D341Med (cell line): ENCODE data around the gene CDK6.

Source experiments
- DNase-seq: peaks from one replicate; pipeline ENCODE4 v3.0.0; 2012; ENCODE audit warnings: low spot score

The CDK6 gene

DNA sequence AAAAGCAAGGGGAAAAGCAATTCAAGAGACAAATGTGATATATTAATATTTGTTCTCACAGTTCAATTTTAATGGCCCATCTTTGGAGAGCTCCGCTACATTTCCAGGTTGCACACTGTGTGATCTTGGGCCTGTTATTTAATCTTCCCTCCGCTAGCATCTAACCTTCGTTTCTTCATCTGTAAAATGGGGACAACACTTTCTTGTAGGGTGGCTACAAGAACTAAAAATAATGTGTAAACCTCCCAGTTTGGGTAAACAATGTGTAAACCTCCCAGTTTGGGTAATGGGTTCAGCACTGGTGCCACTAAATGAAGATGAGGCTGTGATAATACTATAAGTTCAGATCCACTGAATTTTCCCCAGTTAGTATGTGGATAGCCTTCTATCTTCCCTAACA, 99.5 kb downstream of the CDK6 start:
- DNase-seq = no peak

DNA sequence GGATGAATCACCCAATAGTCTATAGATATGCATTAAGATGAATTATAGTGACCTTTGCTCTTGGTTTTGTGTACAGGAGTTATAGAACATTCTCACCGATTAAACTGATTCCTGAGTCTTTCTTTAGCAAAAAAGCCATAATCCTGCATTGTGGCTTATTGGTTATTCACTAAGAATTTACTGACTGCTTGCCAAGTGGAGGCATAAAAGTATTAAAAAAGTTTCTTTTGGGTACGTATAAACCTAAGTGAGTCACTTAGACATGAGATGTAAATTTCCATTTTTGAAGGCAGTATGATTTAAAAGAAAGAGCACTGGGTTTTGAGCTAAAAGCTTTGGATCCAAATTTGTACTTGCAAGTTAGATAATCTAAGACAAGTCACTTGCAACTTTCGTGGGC, 100.7 kb downstream of the CDK6 start:
- no peak for DNase-seq

GRCh38 chr7:92732316-92733036, 103.9 kb downstream of the CDK6 start:
- DNase-seq = no peak

DNA sequence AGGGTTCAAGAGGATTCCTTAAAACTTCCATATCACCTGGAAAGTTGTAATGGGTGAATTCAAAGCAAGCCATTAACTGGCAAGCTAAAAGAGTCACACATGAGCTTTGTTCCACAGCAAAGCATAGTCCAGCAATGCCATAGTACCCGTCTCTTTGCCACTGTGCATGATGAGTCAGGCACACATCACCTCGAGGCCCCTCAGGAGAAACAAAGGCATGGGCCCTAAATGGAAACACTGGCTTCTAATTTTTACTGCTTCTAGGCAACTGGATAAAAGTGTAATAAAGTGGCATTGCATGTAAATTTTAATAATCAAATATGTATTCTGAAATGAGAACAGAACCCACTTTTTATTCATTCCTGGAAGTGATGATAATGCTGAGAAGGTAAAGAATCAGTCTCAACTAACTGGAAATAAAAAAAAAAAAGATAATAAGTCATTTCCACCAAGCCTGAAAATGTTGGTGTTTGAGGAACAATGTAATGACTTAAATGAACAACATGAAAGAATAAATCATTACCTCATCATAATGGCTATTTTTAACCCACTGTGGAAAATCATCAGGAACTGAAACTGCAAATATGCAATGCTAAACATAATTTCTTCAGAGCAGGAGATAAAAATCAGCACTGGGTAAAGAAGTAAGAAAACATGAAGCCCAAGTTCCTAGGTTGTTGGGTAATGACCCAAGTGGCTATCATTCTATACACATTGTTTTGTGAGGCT, 104.9 kb downstream of the CDK6 start:
- no peak for DNase-seq

GRCh38 chr7:92730808-92731207, 105.6 kb downstream of the CDK6 start:
- DNase-seq = no peak

DNA sequence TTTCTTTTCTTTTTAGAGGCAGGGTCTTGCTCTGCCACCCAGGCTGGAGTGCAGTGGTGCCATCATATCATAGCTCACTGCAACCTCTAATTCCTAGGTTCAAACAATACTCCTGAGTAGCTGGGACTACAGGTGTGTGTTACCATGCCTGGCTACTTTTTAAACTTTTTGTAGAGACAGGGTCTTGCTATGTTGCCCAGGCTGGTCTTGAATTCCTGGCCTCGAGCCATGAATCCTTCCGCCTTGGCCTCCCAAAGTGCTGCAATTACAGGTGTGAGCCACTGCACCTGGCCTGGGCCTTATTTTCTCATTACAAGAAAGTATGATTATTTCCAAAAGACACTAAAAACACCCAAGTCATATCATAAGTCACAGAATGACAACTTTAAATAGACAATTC, 106.6 kb downstream of the CDK6 start:
- no peak for DNase-seq

DNA sequence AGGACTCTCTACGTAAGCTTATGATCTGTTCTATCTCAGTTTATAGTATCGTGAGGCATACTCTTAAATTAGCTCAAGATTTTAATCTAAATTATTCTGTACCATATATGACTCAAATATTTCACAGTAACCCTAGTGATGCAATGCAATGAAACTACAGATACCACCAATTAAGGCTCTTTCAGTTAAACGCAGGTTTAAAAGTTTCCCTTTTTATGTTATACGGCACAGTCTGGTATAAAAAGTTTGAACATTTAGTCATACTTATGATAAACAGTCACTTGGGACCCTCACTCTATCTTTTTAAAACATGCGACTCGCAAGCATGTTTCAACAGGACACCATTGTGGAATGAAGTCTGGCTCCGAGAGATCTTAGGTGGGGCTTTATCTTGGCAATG, 107.2 kb downstream of the CDK6 start:
- no peak for DNase-seq

- DNase-seq = no peak
Observed at GRCh38 chr7:92727755-92728154, 108.6 kb downstream of the CDK6 start.

GRCh38 chr7:92725161-92725925, 111.0 kb downstream of the CDK6 start:
- DNase-seq = no peak

- DNase-seq = no peak
Observed at GRCh38 chr7:92723943-92724342, 112.4 kb downstream of the CDK6 start.

- DNase-seq = no peak
Observed at GRCh38 chr7:92723205-92723604, 113.2 kb downstream of the CDK6 start.

DNA sequence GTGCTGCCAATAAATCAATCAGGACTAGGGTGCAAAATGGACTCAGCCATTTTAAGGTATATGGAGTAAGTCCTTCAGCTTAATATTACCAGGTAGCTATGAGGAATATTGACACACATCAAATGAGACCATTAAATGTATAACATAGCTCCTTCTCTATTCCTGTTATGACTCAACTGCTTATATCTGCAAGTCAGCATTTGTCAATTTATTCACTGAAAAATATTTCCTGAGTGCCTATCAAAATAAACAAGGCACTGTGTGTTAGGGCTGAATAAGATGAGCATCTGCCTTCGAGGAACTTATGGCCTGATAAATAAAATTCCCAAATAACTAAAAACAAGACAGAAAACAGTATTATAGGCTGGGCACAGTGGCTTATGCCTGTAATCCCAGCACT, 113.8 kb downstream of the CDK6 start:
- no peak for DNase-seq

- no peak for DNase-seq
Observed at GRCh38 chr7:92720604-92721350, 115.6 kb downstream of the CDK6 start.

GRCh38 chr7:92717993-92718716, 118.2 kb downstream of the CDK6 start:
- no peak for DNase-seq

DNA sequence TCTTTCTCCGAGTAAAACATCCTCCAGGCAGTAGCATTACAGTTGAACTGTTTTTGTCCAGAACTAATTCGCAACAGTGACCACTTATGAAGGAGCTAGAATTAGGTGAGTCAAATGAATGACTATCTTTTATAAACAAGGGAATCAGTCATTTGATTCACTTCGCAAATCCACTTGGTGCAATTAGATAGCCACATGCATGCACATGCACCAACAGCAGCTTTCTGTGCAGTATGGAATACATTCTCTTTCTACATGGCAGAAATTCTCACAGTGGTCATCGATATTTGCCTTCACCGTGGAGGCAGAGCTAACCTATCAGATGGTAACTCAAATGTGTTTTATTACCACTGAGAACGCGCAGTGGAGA, 118.8 kb downstream of the CDK6 start:
- DNase-seq = no peak

- DNase-seq = no peak
Observed at GRCh38 chr7:92716825-92717580, 119.4 kb downstream of the CDK6 start.

DNA sequence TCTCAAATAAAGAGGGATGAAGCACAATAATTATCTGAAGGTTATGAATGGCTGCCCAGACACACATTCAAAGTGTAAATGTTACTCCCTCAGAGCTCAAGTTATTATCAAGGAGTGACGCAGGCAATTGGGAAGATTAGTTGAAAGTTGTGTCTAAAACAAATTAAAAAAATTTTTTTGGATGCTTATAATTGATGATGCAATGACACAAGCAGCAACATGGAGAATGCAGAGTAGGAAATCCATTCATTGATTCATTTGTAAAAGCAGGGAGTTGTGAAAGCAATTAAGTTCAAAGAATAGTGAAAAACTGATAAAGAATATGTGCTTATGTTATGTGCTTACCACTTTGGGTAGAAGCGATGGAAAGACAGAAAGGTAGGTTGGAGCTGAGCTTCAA, 120.4 kb downstream of the CDK6 start:
- DNase-seq = no peak

GRCh38 chr7:92714767-92715166, 121.6 kb downstream of the CDK6 start:
- no peak for DNase-seq

DNA sequence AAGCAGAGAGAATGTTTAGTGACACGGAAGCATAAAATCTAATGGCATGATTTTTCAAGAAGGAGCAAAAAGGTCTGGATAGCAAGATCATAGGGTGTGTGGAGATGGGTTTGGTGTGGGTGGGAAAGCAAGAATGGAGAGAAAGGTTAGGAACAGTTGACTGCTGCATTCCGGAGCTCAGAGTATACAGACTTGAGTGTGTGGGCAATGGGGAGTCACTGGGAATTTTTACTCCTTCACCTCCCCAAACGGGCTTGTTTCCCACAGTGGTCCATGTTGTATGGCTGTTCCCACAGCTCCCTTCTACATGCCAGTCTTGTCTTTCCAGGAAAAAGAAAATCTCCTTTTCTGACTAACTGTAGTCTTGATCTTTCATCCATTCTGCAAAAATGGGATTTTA, 122.1 kb downstream of the CDK6 start:
- DNase-seq = no peak

- DNase-seq = no peak
Observed at GRCh38 chr7:92709912-92710311, 126.5 kb downstream of the CDK6 start.

- DNase-seq = no peak
Observed at GRCh38 chr7:92709150-92709549, 127.2 kb downstream of the CDK6 start.
